Hepatocyte (in vitro differentiated cells): ENCODE data around the gene C1QTNF8.

Source experiments
- EZH2 ChIP-seq: fragments of 200-600 bp; sonication (generic); IDR thresholded peaks from 2 replicates; pipeline ENCODE4 v1.6.1; 2016; ENCODE audit warnings: antibody characterized with exemption, mild to moderate bottlenecking, borderline replicate concordance
- TF ChIP-seq, protein P1 (sequence below): fragments of 200-600 bp; sonication (generic); IDR thresholded peaks from 2 replicates; pipeline ENCODE4 v1.5.1; 2016; ENCODE audit warnings: antibody characterized with exemption, mild to moderate bottlenecking; ENCODE audit not compliant: poor library complexity

DNA sequence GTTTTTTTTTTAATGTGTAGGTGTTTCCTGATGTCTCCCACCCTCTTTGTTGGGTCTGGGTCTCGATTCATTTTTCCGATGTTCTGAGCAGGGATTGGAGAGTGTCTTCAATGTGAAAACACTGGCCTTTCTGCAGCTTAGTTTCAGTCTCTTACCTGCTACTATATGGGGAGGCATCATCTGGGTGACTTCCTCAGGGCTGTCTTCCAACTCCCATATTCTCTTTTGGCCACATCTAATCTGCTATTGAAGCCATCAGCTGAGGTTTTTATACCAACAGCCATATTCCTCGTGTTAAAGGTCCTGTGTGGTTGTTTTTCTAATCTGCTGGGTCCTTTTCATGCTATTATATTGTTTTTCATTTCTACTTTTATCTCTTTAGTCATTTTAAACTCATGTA, 36.7 kb downstream of the C1QTNF8 start:
- TF ChIP-seq, protein P1, sequence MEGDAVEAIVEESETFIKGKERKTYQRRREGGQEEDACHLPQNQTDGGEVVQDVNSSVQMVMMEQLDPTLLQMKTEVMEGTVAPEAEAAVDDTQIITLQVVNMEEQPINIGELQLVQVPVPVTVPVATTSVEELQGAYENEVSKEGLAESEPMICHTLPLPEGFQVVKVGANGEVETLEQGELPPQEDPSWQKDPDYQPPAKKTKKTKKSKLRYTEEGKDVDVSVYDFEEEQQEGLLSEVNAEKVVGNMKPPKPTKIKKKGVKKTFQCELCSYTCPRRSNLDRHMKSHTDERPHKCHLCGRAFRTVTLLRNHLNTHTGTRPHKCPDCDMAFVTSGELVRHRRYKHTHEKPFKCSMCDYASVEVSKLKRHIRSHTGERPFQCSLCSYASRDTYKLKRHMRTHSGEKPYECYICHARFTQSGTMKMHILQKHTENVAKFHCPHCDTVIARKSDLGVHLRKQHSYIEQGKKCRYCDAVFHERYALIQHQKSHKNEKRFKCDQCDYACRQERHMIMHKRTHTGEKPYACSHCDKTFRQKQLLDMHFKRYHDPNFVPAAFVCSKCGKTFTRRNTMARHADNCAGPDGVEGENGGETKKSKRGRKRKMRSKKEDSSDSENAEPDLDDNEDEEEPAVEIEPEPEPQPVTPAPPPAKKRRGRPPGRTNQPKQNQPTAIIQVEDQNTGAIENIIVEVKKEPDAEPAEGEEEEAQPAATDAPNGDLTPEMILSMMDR: no peak
- no peak for TF ChIP-seq EZH2
